Inflammatory macrophage treated with lipopolysaccharide for 4 hours (primary cell): ENCODE data around the gene RRP36.
"Not testable (repeated sequence)": the region's sequence is repeated elsewhere in the genome, so short reads cannot be mapped to it uniquely, and the experiment has no call there.

ENCODE experiments used
- DNase-seq: peaks from one replicate; pipeline ENCODE4 v3.0.0-alpha.2; 2020

RRP36 gene, protein sequence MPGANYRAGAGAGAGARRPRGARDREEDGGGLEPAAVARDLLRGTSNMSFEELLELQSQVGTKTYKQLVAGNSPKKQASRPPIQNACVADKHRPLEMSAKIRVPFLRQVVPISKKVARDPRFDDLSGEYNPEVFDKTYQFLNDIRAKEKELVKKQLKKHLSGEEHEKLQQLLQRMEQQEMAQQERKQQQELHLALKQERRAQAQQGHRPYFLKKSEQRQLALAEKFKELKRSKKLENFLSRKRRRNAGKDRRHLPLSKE

DNA sequence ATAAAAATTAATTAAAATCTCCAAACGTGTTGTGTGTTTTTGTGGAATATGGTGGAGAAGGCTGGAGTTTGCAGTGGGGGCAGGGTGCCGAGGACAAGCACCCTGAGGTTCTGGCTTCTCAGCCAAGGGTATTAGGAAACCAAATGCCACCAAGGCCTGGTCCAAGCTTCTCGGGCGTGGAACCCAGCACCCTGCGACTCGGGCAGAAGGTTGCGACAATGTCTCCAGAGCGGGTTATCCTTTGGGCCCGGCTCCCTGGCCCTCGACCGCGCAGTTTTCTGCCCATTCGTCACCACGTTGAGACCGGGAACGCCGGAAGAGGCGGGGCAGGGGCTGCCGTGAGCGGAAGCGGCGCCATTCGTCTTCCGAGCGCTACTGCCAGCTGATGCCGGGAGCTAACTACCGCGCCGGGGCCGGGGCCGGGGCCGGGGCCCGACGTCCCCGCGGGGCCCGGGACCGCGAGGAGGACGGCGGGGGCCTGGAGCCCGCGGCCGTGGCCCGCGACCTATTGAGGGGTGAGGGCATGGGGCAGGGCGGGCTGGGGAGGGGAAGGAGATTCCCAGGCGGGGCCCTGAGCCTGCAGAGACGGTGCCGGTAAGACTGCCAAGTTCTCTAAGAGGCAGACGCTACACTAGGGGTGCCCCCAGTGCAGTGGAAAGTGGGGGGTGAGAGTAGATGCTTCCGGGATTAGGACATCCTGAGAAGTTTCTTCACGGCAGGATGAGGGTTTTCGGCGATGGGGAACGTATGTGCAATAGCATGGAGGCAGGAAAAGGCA lies at the start of gene RRP36:
RRP36 (plus strand) TSS at position 354 of the 778 bp plus-strand sequence; CDS start at position 386, 32 bp downstream.
- peak; percentile 77 for DNase-seq

DNA sequence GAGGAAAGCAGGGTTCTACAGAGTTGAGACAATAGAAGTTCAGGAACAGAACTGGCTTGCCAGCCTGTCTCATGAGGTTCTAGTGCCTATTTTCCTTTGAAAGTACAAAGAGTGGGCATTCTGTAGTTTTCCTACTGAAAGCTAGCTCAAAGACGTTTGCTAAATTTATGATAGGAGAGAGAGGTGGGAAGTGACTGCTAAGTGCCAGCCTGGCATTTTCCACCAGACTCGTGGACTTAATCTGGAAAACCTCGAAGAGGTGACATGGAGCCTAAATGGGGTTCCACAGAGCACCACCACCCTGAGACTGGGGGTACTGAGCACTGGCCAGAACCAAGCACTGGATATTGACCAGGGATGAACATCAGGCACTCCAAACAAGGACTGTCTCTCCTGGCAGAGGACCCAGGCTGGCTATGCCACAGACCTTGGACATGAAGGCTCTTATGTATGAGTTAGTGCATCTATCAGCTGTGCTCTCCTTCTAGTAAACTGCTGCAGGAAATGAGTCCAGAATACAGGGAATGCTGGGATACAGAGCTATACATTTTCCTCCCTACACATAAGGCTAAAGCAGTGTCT lies 49.6 kb upstream of the RRP36 start:
- no peak for DNase-seq

DNA sequence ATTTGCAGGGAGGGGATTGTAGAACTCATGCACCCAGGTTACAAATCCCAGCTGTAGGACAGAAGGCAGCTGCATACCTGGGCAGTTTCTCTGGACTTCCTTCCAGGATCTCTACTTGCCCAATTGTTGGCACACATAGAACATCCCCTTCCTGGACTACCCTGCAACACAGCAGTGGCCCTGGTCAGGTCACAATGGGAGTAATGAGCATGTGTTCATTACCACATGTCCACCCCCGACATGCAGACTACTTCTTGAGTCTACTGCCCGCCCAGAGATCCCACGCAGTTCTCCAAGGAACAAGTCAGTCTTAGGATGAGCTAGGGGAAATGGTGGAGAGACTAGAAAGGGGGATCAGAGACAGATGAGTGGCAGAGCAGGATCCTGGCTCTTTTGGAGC lies 47.5 kb upstream of the RRP36 start:
- DNase-seq: peak; percentile 81

DNA sequence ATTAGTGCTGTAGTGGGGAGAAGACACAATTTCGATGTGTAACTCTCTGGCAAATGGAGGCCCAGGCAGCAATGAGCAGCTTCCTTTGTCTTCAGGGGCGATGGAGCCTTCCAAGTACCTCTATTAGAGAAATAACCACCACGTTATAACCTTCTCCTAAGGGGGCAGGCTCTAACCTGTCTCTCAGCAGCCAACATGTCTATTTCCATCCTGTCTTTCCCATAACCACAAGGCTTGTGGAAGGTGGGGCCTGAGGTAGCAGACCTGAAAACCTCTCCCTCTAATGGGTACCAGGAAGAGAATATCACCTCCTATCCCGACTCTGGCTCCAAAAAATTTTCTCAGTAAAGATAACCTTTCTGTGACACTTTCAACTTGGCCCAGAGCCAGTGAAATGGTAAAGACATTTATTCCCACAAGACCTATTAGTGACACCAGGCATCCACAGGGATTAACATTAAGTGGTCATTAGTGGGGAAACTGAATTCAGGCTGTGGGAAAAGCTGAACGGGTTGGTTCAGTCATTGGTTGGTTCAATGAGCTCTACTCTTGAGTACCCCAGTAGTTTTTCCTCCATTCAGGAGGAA lies 46.4 kb upstream of the RRP36 start:
- no peak for DNase-seq

DNA sequence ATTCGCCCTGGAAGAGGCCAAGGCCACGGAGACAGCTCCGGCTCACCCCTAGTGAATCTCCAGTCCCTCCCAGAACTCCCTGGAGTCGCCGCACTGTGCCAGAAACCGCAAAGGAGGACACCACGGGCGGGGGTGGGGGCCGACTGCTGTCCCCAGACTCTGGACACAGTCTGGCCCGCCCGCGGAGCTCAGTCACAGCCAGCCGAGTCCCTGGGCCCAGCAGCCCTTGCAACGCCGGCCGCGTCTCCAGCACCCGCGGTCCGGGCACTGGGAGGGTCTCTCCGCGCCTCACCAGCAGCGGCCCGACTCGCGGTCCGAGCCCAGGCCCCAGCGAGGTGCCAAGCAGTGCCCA lies 43.0 kb upstream of the RRP36 start:
- DNase-seq: peak; percentile 34

DNA sequence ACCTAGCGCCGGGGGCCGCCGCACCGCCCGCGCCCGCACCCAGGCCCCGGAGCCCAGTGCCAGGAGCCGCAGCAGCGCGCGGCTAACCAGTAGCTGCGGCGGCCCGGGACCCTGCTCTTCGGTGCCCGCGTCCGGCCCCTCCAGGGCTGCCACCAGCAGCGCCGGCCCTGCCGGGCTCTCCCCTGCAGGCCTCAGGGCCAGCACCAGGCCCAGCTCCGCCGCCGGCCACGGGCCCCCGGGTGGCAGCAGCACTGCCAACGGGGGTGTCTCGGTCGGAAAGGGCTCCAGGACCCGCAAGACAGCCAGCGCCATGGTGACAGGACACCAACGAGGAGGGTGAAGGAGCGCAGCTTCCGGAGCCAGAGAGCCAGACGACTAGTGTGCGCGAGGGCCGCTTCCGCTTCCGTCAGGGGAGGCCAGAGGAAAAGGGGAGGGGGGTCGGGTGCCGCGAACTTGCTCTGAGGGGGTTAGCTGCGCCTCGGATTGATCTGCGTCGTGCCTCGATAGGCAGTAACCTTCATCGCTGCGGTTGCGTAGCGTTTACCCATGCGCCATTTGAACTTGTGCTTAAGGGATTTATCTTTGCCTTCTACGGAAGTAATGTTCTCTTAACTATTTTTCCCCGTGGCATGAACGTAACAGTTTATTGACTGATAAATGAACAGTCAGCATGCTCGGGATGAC lies 42.4 kb upstream of the RRP36 start, which contains the start of gene PEX6:
PEX6 (minus strand) TSS at position 343 of the 684 bp plus-strand sequence; CDS start at position 312, 31 bp downstream.
- peak; percentile 82 for DNase-seq

DNA sequence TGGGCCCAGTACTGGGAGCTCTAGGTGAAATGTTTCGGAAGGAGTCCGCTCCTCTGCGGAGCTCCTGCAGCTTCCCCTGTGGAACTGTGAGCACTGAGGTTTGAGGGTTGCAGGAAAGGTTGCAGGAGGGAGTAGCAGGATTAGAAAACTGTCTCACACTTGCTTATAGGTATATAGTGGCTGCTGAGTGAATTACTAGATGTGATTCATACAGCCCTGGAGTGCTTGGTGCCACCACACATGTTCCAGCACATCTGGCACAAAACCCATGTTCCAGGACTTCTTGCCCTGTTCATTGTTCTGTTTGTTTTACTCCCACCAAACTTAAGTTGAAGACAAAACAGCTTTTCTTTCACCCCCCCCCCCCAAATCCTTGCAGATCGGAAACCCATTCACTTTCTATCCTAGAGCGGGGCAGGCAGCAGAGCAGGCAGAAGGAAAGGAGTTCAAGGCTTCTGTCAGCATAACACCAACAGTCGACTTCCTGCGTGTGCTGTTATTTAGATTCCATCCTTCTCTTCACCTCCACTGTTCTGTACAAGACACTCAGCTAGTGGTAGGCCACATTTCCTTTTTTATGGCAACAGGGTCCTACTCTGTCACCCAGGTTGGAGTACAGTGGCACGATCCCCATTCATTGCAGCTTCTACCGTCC lies 41.8 kb upstream of the RRP36 start:
- no peak for DNase-seq

DNA sequence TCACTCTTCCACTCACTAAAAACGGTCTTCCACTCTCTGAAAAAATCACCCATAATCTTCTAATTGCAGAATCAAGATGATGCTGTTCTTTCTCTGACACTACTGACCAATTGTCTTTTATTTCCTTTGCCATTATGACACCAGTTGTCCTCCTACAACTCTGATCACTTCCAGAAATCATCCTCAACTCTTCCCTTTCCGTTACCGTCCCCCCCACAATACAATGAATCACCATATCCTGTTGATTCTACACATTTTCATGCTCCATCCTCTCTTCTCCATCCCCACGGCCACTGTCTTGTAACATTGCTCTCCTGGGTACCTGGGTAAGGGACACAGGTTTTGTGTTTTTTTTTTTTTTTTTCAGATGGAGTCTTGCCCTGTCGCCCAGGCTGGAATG lies 39.6 kb upstream of the RRP36 start:
- no peak for DNase-seq

DNA sequence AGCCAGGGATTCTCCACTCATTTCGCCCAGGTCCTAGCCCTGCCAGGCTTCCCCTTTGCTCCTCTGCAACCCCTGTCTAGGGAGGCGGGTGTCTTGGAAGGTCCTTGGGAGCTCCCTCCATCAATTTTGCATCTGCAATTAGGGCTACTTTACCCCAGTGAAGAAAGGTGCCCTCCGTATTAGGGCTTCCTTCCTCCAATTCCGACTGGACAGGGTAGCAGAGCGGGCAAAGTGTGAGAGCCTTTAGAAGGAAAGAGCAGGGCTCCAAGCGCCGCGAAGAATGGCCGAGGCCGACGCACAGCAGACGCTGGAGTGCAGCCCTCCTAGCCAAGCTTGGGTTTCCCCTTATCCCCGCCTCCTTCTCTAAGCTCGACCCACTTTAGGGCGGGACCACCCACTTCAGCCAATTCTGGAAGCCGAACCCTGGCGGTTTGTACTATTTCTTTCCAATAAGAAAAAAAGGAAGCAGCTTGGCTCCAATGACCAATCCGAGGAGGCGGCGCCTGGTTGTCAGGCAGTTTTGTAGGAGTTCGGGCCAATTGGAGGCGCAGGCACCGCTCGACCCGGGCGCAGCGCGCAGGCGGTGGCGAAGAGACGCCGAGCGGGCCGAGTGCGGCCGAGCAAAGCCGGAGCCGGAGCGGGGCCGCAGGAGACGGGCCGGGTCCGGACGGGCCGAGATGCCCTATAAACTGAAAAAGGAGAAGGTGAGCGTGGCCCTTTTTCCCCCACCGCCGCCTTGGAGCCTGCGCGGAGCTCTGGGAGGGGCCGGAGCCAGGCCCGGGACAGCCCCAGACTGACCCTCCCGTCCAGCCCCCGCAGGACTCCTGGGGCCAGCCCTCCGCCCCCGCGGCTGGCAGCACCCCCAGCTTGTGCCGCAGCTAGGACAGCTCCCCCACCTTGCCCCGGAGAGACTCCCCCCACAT lies 37.2 kb upstream of the RRP36 start, which contains the start of gene PPP2R5D:
PPP2R5D (plus strand) TSS at position 570 of the 923 bp plus-strand sequence; CDS start at position 678, 108 bp downstream.
- peak; percentile 99 for DNase-seq

DNA sequence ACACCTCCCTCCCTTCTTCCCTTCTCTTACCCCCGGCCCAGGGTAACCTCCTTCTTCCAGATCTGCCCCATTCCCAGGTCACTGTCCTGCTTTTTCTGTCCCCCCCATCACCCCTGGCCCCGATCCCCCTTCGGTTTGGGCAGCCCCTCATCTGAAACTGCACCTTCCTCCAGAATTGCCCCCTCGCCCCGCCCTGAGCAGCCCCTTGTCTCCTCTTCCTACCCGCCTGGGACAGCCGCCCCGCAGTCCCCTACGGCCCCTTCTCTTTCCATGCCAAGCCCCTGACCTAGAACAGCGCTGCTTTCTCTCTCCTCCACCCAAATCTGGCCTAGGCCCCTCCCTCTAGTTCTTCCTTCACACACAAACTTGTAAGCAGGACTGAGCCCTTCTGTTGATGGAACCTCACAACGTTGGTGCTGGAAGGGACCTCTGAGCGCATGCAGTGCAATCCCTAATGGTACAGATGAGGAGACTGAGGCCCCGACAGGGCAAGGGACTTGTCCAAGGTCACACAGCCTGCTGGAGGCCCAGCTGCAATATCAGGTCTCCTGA lies 36.4 kb upstream of the RRP36 start:
- no peak for DNase-seq

DNA sequence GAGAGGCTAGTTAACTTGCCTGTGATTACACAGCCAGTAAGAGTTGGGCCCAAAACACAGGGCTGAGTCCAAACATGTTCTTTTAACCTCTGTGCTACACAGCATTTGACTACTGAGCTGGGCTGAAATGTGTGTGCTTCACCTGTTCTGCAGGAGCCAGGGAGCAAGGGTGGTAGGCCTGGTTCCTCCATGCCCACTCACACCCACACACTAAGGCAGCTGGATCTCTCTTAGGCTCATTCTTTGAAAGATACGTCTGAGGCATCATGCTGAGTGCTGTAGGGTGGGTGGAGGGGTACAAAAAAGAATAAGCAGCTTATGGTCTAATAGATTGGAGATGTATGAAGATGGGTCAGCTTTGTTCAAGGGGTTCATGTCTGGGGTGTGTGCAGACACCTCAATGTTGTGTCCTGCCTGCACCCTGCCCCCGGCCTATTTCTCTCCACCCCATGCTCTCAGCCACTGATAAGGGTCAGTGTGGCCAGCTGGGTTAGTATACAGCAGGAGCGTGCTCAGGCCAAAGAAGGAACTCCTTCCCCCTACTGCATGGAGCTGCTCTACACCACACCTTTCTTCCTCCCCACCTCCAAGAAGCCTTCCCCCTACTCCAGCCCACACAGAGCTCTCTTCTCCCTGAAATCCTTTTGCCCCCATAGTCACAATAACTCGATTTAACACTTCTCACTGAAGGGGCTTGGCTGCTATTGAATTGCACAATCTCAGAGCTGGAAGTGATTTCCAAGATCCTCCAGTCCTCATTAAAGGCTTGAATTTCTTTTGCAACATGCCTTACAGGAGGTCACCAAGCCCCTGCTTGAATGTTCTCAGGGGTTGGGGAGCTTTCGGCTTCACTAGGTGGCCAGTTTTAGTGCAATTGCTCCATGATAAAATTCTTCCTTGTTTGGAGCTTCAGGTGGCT lies 33.6 kb upstream of the RRP36 start:
- DNase-seq: no peak

DNA sequence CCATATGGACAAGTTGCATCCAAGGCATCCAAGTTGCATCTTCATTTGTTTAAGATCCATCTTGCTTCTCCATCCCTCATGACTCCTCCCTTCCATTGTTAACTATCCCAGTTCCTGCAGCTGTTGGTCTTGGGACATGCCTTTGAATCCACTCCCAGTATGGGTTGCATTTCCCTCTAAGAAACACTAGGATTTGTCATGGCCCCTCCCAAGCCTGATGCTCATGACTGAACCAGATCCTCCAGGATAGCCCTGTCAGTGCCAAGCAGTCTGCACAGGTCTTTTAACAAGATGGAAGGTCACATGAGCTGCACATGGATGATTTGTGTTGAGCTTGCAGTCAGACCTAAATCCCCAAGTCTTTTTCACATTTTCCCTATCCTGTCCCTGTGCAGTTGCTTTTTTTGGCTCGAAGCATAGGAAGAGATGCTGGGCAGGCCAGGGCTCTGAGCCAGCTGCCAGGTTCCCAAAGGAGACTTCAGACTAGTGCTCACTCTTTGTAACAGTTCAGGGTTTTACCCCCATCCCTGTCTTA lies 32.9 kb upstream of the RRP36 start:
- no peak for DNase-seq

DNA sequence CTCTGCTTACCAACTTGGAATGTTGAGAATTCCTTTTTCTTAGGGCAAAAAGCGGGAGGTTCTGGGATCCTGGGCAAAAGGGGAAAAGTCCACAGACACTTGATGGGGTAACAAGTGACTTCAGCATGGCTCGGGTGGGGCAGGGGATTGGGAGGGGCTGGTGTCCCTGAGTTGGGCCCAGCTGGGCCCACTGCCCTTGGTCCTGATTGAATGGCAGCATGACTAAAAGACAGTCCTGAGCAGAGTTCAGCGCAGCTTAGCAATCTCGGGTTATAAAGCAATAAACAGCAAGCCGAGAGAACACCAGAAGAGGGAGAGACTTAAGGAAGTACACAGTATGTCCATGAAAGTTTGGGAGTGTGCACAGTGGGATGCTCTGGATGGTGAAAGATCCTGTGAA lies 31.5 kb upstream of the RRP36 start:
- no peak for DNase-seq

DNA sequence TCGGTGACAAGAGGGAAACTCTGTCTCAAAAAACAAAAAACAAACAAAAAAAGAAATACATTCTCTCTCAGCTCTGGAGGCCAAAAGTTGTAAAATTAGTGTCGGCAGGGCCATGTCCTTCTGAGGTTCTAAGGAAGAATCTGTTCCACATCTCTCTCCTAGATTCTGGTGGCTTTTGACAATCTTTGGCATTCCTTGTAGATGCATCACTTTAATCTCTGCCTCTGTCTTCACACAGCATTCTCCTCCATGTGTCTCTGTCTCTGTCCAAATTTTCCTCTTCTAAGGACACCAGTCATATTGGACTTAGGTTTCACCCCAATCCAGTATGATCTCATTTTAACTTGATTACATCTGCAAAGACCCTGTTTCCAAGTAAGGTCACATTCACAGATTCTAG lies 28.0 kb upstream of the RRP36 start:
- no peak for DNase-seq

DNA sequence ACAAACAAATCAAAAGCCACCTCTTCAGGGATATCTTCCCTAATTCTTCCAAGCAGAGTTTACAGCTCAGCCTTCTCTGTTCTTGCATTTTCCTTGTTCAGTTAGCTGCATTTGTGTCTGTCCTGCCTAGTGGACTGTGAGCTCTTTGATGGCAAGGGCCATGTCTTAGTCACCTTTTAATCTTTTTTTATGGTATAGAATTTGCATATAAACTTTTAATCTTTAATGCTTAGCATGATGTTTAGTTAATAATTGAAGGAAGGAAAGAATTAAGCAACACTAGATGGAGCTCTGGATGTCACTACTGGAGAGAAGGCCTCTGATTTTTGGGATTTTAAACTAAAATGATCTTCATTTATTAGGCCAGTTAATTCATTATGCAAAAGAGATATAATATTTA lies 24.9 kb upstream of the RRP36 start:
- DNase-seq: no peak

DNA sequence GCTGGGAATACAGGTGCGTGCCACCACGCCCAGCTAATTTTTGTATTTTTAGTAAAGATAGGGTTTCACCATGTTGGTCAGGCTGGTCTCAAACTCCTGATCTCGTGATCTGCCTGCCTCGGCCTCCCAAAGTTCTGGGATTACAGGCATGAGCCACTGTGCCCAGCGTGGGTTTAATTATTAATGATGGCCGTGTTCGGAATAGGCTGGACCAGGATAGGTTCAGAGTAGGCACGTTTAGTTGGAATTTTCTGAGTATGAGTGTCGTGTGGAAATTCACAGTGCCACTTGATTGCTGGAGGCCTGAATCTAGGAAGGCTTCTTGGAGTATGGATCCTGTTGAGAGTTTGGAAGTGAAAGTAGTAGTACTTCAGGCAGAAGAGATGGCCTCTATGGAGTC lies 23.2 kb upstream of the RRP36 start:
- DNase-seq: not testable (repeated sequence)

DNA sequence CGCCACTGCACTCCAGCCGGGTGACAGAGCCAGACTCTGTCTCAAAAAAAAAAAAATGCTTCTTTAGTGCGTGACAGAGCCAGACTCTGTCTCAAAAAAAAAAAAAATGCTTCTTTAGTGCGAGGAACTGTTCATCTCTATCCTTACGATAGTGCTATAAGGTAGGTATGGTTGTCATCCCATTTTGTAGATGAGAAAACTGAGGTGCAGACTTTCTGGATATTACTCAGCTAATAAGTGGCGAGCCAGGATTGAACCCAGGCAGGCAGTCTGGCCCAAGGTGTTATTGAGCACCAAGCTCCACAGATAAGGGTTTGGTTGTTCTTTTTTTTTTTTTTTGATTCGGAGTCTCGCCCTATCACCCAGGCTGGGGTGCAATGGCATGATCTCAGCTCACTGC lies 19.6 kb upstream of the RRP36 start:
- DNase-seq: no peak

DNA sequence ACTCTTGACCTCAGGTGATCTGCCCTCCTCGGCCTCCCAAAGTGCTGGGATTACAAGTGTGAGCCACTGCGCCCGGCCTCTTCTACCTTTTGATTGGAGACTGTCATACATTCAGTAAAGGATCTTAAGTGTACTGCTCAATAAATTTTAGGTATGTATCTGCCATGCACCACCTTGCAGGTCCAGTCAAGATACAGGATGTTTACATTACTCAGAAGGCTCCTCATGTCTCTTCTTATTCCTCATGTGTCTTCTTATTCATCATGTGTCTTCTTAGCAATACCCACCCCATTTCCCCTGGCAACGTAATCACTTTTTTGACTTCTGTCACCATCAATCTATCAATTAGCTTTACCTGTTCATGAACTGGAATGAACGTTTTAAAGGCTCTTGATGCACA lies 15.6 kb upstream of the RRP36 start:
- DNase-seq: no peak

DNA sequence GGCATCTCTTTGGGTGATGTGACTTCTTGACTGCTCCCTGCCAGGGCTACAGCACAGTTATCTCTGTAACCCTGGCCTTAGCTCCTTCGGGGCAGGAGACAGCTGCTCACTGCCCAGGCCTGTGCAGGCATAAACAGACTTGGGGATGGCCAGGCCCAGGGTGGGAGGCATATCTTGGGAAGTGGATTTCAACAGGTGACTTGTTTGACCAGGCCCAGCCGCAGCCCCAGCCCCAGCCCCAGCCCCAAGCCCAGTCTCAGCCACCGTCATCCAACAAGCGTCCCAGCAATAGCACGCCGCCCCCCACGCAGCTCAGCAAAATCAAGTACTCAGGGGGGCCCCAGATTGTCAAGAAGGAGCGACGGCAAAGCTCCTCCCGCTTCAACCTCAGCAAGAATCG lies 15.2 kb upstream of the RRP36 start:
- no peak for DNase-seq

DNA sequence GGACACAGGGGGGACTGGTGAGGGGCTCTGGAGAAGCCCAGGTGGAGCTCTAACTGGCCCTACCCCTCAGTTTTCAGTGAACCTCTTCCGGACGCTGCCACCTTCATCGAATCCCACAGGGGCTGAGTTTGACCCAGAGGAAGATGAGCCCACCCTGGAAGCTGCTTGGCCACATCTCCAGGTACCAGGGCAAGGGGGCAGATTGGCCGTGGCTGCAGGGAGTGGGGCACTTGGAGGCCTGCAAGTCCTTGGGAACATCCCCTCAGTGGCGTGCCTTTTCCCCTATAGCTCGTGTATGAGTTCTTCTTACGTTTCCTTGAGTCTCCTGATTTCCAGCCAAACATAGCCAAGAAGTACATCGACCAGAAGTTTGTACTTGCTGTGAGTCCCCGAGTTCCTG lies 14.3 kb upstream of the RRP36 start:
- no peak for DNase-seq
